Right lobe of liver (tissue), 4 donors: ENCODE results near the gene ZNF488.

Experiments used
- CTCF ChIP-seq, 4 donors: fragments of 200-600 bp in 3 of 4; fragments of 450-650 bp in 1 of 4; IDR thresholded peaks; one replicate each; pipeline versions ENCODE4 v1.5.1 to v1.8.0; 2016 to 2022; ENCODE audit warnings: antibody characterized with exemption in 4 of 4, mild to moderate bottlenecking in 2 of 4
- POLR2A ChIP-seq: fragments of 450-650 bp; IDR thresholded peaks from one replicate; pipeline ENCODE4 v1.6.1; 2017; ENCODE audit warnings: antibody characterized with exemption, mild to moderate bottlenecking
- donor health status: DM: no; HTN: no; CAD: no.
- donor health status: DM: no; HTN: no; CAD: no.
- donor health status: DM: no; HTN: yes; CAD: no.

- TF ChIP-seq CTCF (IDR thresholded peaks at IDR 0.05) (no peak), POLR2A (no peak)
Observed at GRCh38 chr10:47401874-47402640, 18.0 kb upstream of the ZNF488 start.
